Body of pancreas (tissue), 4 donors: ENCODE results near the gene GRB10. TPM values are rescaled to one million over a fixed set of nuclear protein-coding genes. Genes with fewer than 3 reads are reported as not detected.

Experiments
- ATAC-seq: fragments of 150-250 bp; one replicate; pipeline ENCODE4 v1.9.1; 2016
- DNase-seq, 4 donors: peaks; one replicate each; pipeline ENCODE4 v3.0.0-alpha.2; 2019
- H3K27ac ChIP-seq, 4 donors: fragments of 200-600 bp; sonication (generic); 1 replicate in 3 of 4; 2 replicates in 1 of 4; pipeline versions ENCODE4 v1.5.1 to v1.6.1; 2016 to 2019; ENCODE audit warnings: mild to moderate bottlenecking in 1 of 4, mixed read lengths in 1 of 4, moderate library complexity in 1 of 4
- H3K27me3 ChIP-seq, 2 donors: fragments of 200-600 bp; sonication (generic); one replicate each; pipeline ENCODE4 v1.6.0; 2016; ENCODE audit warnings: mild to moderate bottlenecking in 1 of 2
- H3K36me3 ChIP-seq, 2 donors: fragments of 200-600 bp; sonication (generic); replicated peaks in 1 of 2; 2 replicates each; pipeline ENCODE4 v1.5.1; 2016; ENCODE audit warnings: low read depth in 2 of 2; ENCODE audit not compliant: insufficient read depth in 1 of 2
- H3K4me1 ChIP-seq: fragments of 200-600 bp; sonication (generic); one replicate; pipeline ENCODE4 v1.6.0; 2016
- H3K4me3 ChIP-seq, 2 donors: fragments of 200-600 bp; sonication (generic); 1 replicate in 1 of 2; 2 replicates in 1 of 2; pipeline ENCODE4 v1.5.1; 2016 to 2019
- H3K9me3 ChIP-seq, 3 donors: fragments of 200-600 bp; sonication (generic); 1 replicate in 2 of 3; 2 replicates in 1 of 3; pipeline ENCODE4 v1.5.1; 2016
- CTCF ChIP-seq, 7 experiments: fragments of 450-650 bp in 4 of 7; fragments of 200-600 bp in 3 of 7; sonication (generic) in 3 of 7; IDR thresholded peaks; one replicate each; pipeline ENCODE4 v1.5.1; 2016 to 2019; ENCODE audit warnings: antibody characterized with exemption in 7 of 7
- POLR2A ChIP-seq, 3 donors: fragments of 450-650 bp; IDR thresholded peaks; one replicate each; pipeline ENCODE4 v1.6.1; 2016; ENCODE audit warnings: antibody characterized with exemption in 3 of 3, mild to moderate bottlenecking in 2 of 3
- WGBS, 2 donors: methylation state at CpG; one replicate each; pipeline ENCODE4 v1.1.5; 2017; 5-methylcytosine and 5-hydroxymethylcytosine counted together
- intact Hi-C: fragments of 100-400 bp; cut with DNase I; formaldehyde crosslinking; loops from one replicate; pipeline ENCODE4 v1.15.1; 2023
- total RNA-seq, 2 donors: library from RNA; depleted of rRNA; stranded (reverse); fragments of >200 nt; gene quantifications; one replicate each; pipeline ENCODE4 v1.1.0, GENCODE V29; 2016

GRB10 gene
- total RNA-seq, 2 donors from 2014 or later = 130 to 229 TPM

GRCh38 chr7:50790381-50790780 is 7.7 kb upstream of the GRB10 start:
- H3K4me1 ChIP-seq = peaks cover 76% of the 10 kb centered on the region
- peak overlapping the region in 3 of 4 donors; percentile 89 to 94 (median 91) for H3K27ac ChIP-seq
- 8 to 24% methylated on average over 9 of the region's 9 CpGs for WGBS, 2 donors
- H3K4me3 ChIP-seq = peak overlapping the region; percentile 22 to 66
- no peak for TF ChIP-seq POLR2A (IDR thresholded peaks at IDR 0.05)
- H3K9me3 ChIP-seq = no peaks in the 10 kb centered on the region
- intact Hi-C loops = no loop called here
- H3K27me3 ChIP-seq = no peaks in the 10 kb centered on the region
- H3K36me3 ChIP-seq = no peaks in the 10 kb centered on the region
- DNase-seq (no peak), ATAC-seq (no peak)

GRCh38 chr7:50788382-50788781 is 5.7 kb upstream of the GRB10 start:
- no peak overlapping the region for H3K27ac ChIP-seq
- H3K9me3 ChIP-seq = no peaks in the 10 kb centered on the region
- no peak overlapping the region for H3K4me3 ChIP-seq
- intact Hi-C loops = loop anchor here (10.0 kb wide), 1 partner anchor 356 kb away; no protein-coding TSS in a partner anchor
- WGBS, 2 donors = 93 to 98% methylated on average over 5 of the region's 5 CpGs
- no peak for ATAC-seq
- no peaks in the 10 kb centered on the region for H3K36me3 ChIP-seq
- DNase-seq = no peak
- peaks cover 82% of the 10 kb centered on the region for H3K4me1 ChIP-seq
- TF ChIP-seq POLR2A (IDR thresholded peaks at IDR 0.05) (no peak), CTCF (IDR thresholded peaks at IDR 0.05) (no peak)
- H3K27me3 ChIP-seq = no peaks in the 10 kb centered on the region

- DNase-seq = no peak
- intact Hi-C loops = loop anchor here (10.0 kb wide), 1 partner anchor 357 kb away; no protein-coding TSS in a partner anchor
- Histone ChIP-seq H3K36me3 (no peaks in the 10 kb centered on the region), H3K4me1 (peaks cover 87% of the 10 kb centered on the region), H3K27ac (no peak overlapping the region), H3K9me3 (no peaks in the 10 kb centered on the region), H3K27me3 (no peaks in the 10 kb centered on the region), H3K4me3 (no peak overlapping the region)
- no peak for ATAC-seq
- WGBS, 2 donors = 61 to 63% methylated on average over 4 of the region's 4 CpGs
- TF ChIP-seq POLR2A (IDR thresholded peaks at IDR 0.05) = no peak
- TF ChIP-seq CTCF (IDR thresholded peaks at IDR 0.05) = no peak
Measured at GRCh38 chr7:50787825-50788224, 5.1 kb upstream of the GRB10 start.

GRCh38 chr7:50785346-50785745 is 2.6 kb upstream of the GRB10 start:
- 56 to 57% methylated on average over 6 of the region's 6 CpGs for WGBS, 2 donors
- Histone ChIP-seq H3K27ac (peak overlapping the region; percentile 2 to 65 (median 36)), H3K9me3 (no peaks in the 10 kb centered on the region), H3K4me1 (peaks cover 92% of the 10 kb centered on the region), H3K36me3 (no peaks in the 10 kb centered on the region), H3K4me3 (no peak overlapping the region), H3K27me3 (no peaks in the 10 kb centered on the region)
- TF ChIP-seq POLR2A (IDR thresholded peaks at IDR 0.05) = no peak
- TF ChIP-seq CTCF (IDR thresholded peaks at IDR 0.05) = no peak
- intact Hi-C loops = loop anchor here (10.0 kb wide), 1 partner anchor 359 kb away; no protein-coding TSS in a partner anchor
- DNase-seq (no peak), ATAC-seq (no peak)

GRCh38 chr7:50783801-50784507 is 1.3 kb upstream of the GRB10 start:
- Histone ChIP-seq H3K9me3 (no peaks in the 10 kb centered on the region), H3K27me3 (no peaks in the 10 kb centered on the region), H3K36me3 (no peaks in the 10 kb centered on the region), H3K4me3 (no peak overlapping the region), H3K27ac (peak overlapping the region; percentile 2 to 70 (median 67)), H3K4me1 (peaks cover 92% of the 10 kb centered on the region)
- TF ChIP-seq CTCF (IDR thresholded peaks at IDR 0.05) (no peak), POLR2A (IDR thresholded peaks at IDR 0.05) (no peak)
- ATAC-seq = peak; percentile 20
- intact Hi-C loops = loop anchor here (10.0 kb wide), 1 partner anchor 361 kb away; no protein-coding TSS in a partner anchor
- peak in 1 of 4 donors; percentile 53 for DNase-seq
- 41 to 43% methylated on average over 12 of the region's 12 CpGs for WGBS, 2 donors
